ENCODE results near the gene LHB. TPM values are rescaled to one million over a fixed set of nuclear protein-coding genes. Genes with fewer than 3 reads are reported as not detected.
A peak's percentile ranks its signal among the peaks of the same experiment; 100 is the strongest.

LHB gene
- polyA plus RNA-seq, 1 donor (not counting 4 experiments of a cell fraction or from before 2014, with no cell fraction given), result not detected

GRCh38 chr19:49059053-49059452 is 42.2 kb upstream of the LHB start:
- H3K9me1 ChIP-seq (ENCODE audit: control insufficient read depth, extremely low read depth, insufficient read depth, low read length), result peaks cover 2% of the 10 kb centered on the region
- no peaks in the 10 kb centered on the region for H3K9me3 ChIP-seq (ENCODE audit: control insufficient read depth, low read depth, low read length)
- FAIRE-seq (no peak), DNase-seq (ENCODE audit: low read depth, low spot score) (no peak)
- H4K20me1 ChIP-seq (ENCODE audit: control insufficient read depth, extremely low read depth, insufficient read depth, low read length), result no peaks in the 10 kb centered on the region
- no peak for TF ChIP-seq CTCF (optimal IDR thresholded peaks at IDR 0.05 in 1 of 3, IDR thresholded peaks at IDR 0.05 in 1 of 3, conservative IDR thresholded peaks at IDR 0.05 in 1 of 3; ENCODE audit: extremely low read depth in 1 of 3, insufficient read depth in 2 of 3, low read length in 3 of 3)
- no peak overlapping the region for H3K9ac ChIP-seq (ENCODE audit: control insufficient read depth, extremely low read depth, insufficient read depth, low read length)
- H3K36me3 ChIP-seq (ENCODE audit: control insufficient read depth in 2 of 2, extremely low read depth in 1 of 2, insufficient read depth in 2 of 2, low read length in 2 of 2), result peaks cover 3 to 4% of the 10 kb centered on the region in 2 experiments
- no peak overlapping the region for H3K4me2 ChIP-seq (ENCODE audit: control insufficient read depth, extremely low read depth, insufficient read depth, low read depth, low read length)
- H2AFZ ChIP-seq (ENCODE audit: control insufficient read depth, low read length), result no peak overlapping the region
- no peaks in the 10 kb centered on the region for H3K79me2 ChIP-seq (ENCODE audit: control insufficient read depth, insufficient read depth, low read length)
- no peaks in the 10 kb centered on the region for H3K27me3 ChIP-seq (ENCODE audit: control insufficient read depth, extremely low read depth, insufficient read depth, low read length)
- H3K27ac ChIP-seq (ENCODE audit: control insufficient read depth, insufficient read depth, low read length), result no peak overlapping the region
- no peak overlapping the region for H3K4me3 ChIP-seq (ENCODE audit: control insufficient read depth in 2 of 3, extremely low read depth in 1 of 3, insufficient read depth in 2 of 3, low read depth in 1 of 3, low read length in 3 of 3)
- peaks cover 21% of the 10 kb centered on the region for H3K4me1 ChIP-seq (ENCODE audit: control insufficient read depth, extremely low read depth, insufficient read depth, low read length)
- dilution Hi-C loops (cut with MboI; ENCODE audit: extremely low pct_ligation_motif_present, low sequenced_read_pairs), result no loop called here

- Histone ChIP-seq H3K9me3 (ENCODE audit: control insufficient read depth, low read depth, low read length) (no peaks in the 10 kb centered on the region), H3K9me1 (ENCODE audit: control insufficient read depth, extremely low read depth, insufficient read depth, low read length) (peaks cover 2% of the 10 kb centered on the region), H3K36me3 (ENCODE audit: control insufficient read depth in 2 of 2, extremely low read depth in 1 of 2, insufficient read depth in 2 of 2, low read length in 2 of 2) (peaks cover 3 to 4% of the 10 kb centered on the region in 2 experiments), H3K27ac (ENCODE audit: control insufficient read depth, insufficient read depth, low read length) (no peak overlapping the region), H2AFZ (ENCODE audit: control insufficient read depth, low read length) (no peak overlapping the region), H3K4me1 (ENCODE audit: control insufficient read depth, extremely low read depth, insufficient read depth, low read length) (peaks cover 16% of the 10 kb centered on the region), H3K4me2 (ENCODE audit: control insufficient read depth, extremely low read depth, insufficient read depth, low read depth, low read length) (peak overlapping the region; percentile 10), H3K79me2 (ENCODE audit: control insufficient read depth, insufficient read depth, low read length) (no peaks in the 10 kb centered on the region), H3K9ac (ENCODE audit: control insufficient read depth, extremely low read depth, insufficient read depth, low read length) (no peak overlapping the region), H3K4me3 (ENCODE audit: control insufficient read depth in 2 of 3, extremely low read depth in 1 of 3, insufficient read depth in 2 of 3, low read depth in 1 of 3, low read length in 3 of 3) (no peak overlapping the region), H4K20me1 (ENCODE audit: control insufficient read depth, extremely low read depth, insufficient read depth, low read length) (no peaks in the 10 kb centered on the region), H3K27me3 (ENCODE audit: control insufficient read depth, extremely low read depth, insufficient read depth, low read length) (no peaks in the 10 kb centered on the region)
- DNase-seq (ENCODE audit: low read depth, low spot score), result no peak
- dilution Hi-C loops (cut with MboI; ENCODE audit: extremely low pct_ligation_motif_present, low sequenced_read_pairs), result no loop called here
- FAIRE-seq, result no peak
- TF ChIP-seq CTCF (optimal IDR thresholded peaks at IDR 0.05 in 1 of 3, IDR thresholded peaks at IDR 0.05 in 1 of 3, conservative IDR thresholded peaks at IDR 0.05 in 1 of 3; ENCODE audit: extremely low read depth in 1 of 3, insufficient read depth in 2 of 3, low read length in 3 of 3) (no peak), EZH2 (IDR thresholded peaks at IDR 0.05; ENCODE audit: low read length) (no peak)
These were observed 41.7 kb upstream of the LHB start for GRCh38 chr19:49058562-49058961.

All from keratinocyte (primary cell).